ENCODE results near the gene SLC17A9. TPM values are rescaled to one million over a fixed set of nuclear protein-coding genes. Genes with fewer than 3 reads are reported as not detected.

The SLC17A9 gene
- total and polyA plus RNA-seq, 10 of the 15 experiments (the other 5 are each of a cell fraction or from before 2014, with no cell fraction given), result 0.72 to 74.1 (median 29.4) TPM

GRCh38 chr20:62944184-62944583, 8.3 kb upstream of the SLC17A9 start:
- in situ Hi-C loops (cut with MboI), result no loop called here
- POLR2A ChIA-PET, result no interaction called here
- FAIRE-seq, result no peak

GRCh38 chr20:62944746-62945145, 7.8 kb upstream of the SLC17A9 start:
- RAD21 ChIA-PET (ENCODE audit: unreplicated experiment), result no interaction called here
- SMC1A ChIA-PET (ENCODE audit: uncharacterized antibody, unreplicated experiment), result no interaction called here
- no peak for ATAC-seq
- Histone ChIP-seq H3K9ac (ENCODE audit: control insufficient read depth, insufficient read depth, low read length) (no peak overlapping the region), H4K20me1 (ENCODE audit: control insufficient read depth, insufficient read depth) (no peaks in the 10 kb centered on the region), H3K27ac (ENCODE audit: control insufficient read depth, insufficient read depth) (no peak overlapping the region), H3K27me3 (replicated peaks in 1 of 2; ENCODE audit: control insufficient read depth in 2 of 2, insufficient read depth in 2 of 2, low read length in 1 of 2) (no peaks in the 10 kb centered on the region), H3K4me2 (ENCODE audit: control insufficient read depth, insufficient read depth) (no peak overlapping the region), H3K36me3 (ENCODE audit: control insufficient read depth in 2 of 2, insufficient read depth in 2 of 2, low read length in 1 of 2) (peaks cover 24 to 54% of the 10 kb centered on the region in 2 experiments), H3K9me3 (replicated peaks; ENCODE audit: control insufficient read depth, insufficient read depth, low read length) (peaks cover 3% of the 10 kb centered on the region; the same call in 2 of the 3 replicates), H3K4me3 (no peak overlapping the region), H2AFZ (ENCODE audit: control insufficient read depth, low read depth, low read length) (no peak overlapping the region), H3K4me1 (ENCODE audit: control insufficient read depth, insufficient read depth, low read length) (0 out of 2 replicates have a peak, but pooled peaks cover 1% of the 10 kb centered on the region), H3K79me2 (ENCODE audit: control insufficient read depth, insufficient read depth, low read length) (peaks cover 18% of the 10 kb centered on the region)
- intact Hi-C loops (cut with micrococcal nuclease; ENCODE audit: unreplicated experiment), result no loop called here
- BruUV-seq (replicated peaks), result no TSS peak
- 98% methylated on average over 10 of the region's 10 CpGs for WGBS (ENCODE audit: insufficient coverage, insufficient replicate concordance, low lambda C conversion rate, missing lambda C conversion rate)
- in situ Hi-C loops (cut with MboI), result no loop called here
- CTCF ChIA-PET, result interaction anchor here (1.1 kb wide), 1 partner anchor 43 kb away, joined by 3 read pairs; no protein-coding TSS in a partner anchor
- no peak for FAIRE-seq
- POLR2A ChIA-PET, result interaction anchor here (0.8 kb wide), 1 partner anchor 8 kb away, joined by 6 read pairs; no protein-coding TSS in a partner anchor
- no peak for DNase-seq (ENCODE audit: low read depth, low spot score)
- no peak for TF ChIP-seq ZNF217 (IDR thresholded peaks at IDR 0.05)
- TF ChIP-seq ZZZ3 (IDR thresholded peaks at IDR 0.05; ENCODE audit: control insufficient read depth, insufficient read length, low read depth), result no peak
- TF ChIP-seq HSF1 (IDR thresholded peaks at IDR 0.05; ENCODE audit: low read depth, low read length), result no peak
- TF ChIP-seq ATF3 (IDR thresholded peaks at IDR 0.05; ENCODE audit: borderline replicate concordance, extremely low read depth, low read depth, low read length), result no peak
- no peak for TF ChIP-seq ZNF24 (IDR thresholded peaks at IDR 0.05)
- TF ChIP-seq KLF5 (IDR thresholded peaks at IDR 0.05; ENCODE audit: partially characterized antibody), result no peak
- no peak for TF ChIP-seq RFX5 (IDR thresholded peaks at IDR 0.05; ENCODE audit: low read depth, low read length)
- no peak for TF ChIP-seq MXI1 (IDR thresholded peaks at IDR 0.05; ENCODE audit: low read depth, low read length)
- TF ChIP-seq ZNF592 (IDR thresholded peaks at IDR 0.05), result no peak

More at GRCh38 chr20:62944184-62944583, 8.3 kb upstream of the SLC17A9 start:
- Histone ChIP-seq H3K9ac (ENCODE audit: control insufficient read depth, insufficient read depth, low read length) (no peak overlapping the region), H3K4me3 (no peak overlapping the region), H3K4me2 (ENCODE audit: control insufficient read depth, insufficient read depth) (no peak overlapping the region), H3K27me3 (replicated peaks in 1 of 2; ENCODE audit: control insufficient read depth in 2 of 2, insufficient read depth in 2 of 2, low read length in 1 of 2) (no peaks in the 10 kb centered on the region), H3K27ac (ENCODE audit: control insufficient read depth, insufficient read depth) (no peak overlapping the region), H3K36me3 (ENCODE audit: control insufficient read depth in 2 of 2, insufficient read depth in 2 of 2, low read length in 1 of 2) (peaks cover 24 to 56% of the 10 kb centered on the region in 2 experiments), H4K20me1 (ENCODE audit: control insufficient read depth, insufficient read depth) (no peaks in the 10 kb centered on the region), H3K79me2 (ENCODE audit: control insufficient read depth, insufficient read depth, low read length) (peaks cover 23% of the 10 kb centered on the region), H2AFZ (ENCODE audit: control insufficient read depth, low read depth, low read length) (no peak overlapping the region), H3K4me1 (ENCODE audit: control insufficient read depth, insufficient read depth, low read length) (0 out of 2 replicates have a peak, but pooled peaks cover 5% of the 10 kb centered on the region), H3K9me3 (replicated peaks; ENCODE audit: control insufficient read depth, insufficient read depth, low read length) (peaks cover 1% of the 10 kb centered on the region; the same call in 1 of the 3 replicates)
- TF ChIP-seq MEF2B (IDR thresholded peaks at IDR 0.05; ENCODE audit: partially characterized antibody, poor library complexity, severe bottlenecking) (no peak), CBFB (IDR thresholded peaks at IDR 0.05; ENCODE audit: low read depth) (no peak), JUNB (IDR thresholded peaks at IDR 0.05) (no peak)
- RAD21 ChIA-PET (ENCODE audit: unreplicated experiment), result no interaction called here
- DNase-seq (ENCODE audit: low read depth, low spot score) (no peak), ATAC-seq (no peak)
- intact Hi-C loops (cut with micrococcal nuclease; ENCODE audit: unreplicated experiment), result no loop called here
- SMC1A ChIA-PET (ENCODE audit: uncharacterized antibody, unreplicated experiment), result no interaction called here
- CTCF ChIA-PET, result interaction anchor here (1.1 kb wide), 1 partner anchor 43 kb away, joined by 3 read pairs; no protein-coding TSS in a partner anchor
- 93% methylated on average over 8 of the region's 8 CpGs for WGBS (ENCODE audit: insufficient coverage, insufficient replicate concordance, low lambda C conversion rate, missing lambda C conversion rate)
- BruUV-seq (replicated peaks), result no TSS peak
